HepG2 (cell line): Measurements from ENCODE around the gene ING5. TPM values are rescaled to one million over a fixed set of nuclear protein-coding genes. Genes with fewer than 3 reads are reported as not detected.

Experiments used
- CBX2 ChIP-seq, 2 experiments: fragments of 200-600 bp in 1 of 2; sonication (generic); formaldehyde crosslinking in 1 of 2; IDR thresholded peaks; 2 replicates each; pipeline versions ENCODE4 v1.7.0 to v1.8.1; 2018 to 2022; ENCODE audit warnings: low read depth in 2 of 2, low read length in 1 of 2, mild to moderate bottlenecking in 1 of 2, missing genetic modification reagents in 1 of 2
- RARA ChIP-seq: IDR thresholded peaks from 2 replicates; pipeline ENCODE4 v1.6.1; 2016; ENCODE audit warnings: missing genetic modification reagents, missing compliant biosample characterization
- SPEN ChIP-seq: sonication (generic); formaldehyde crosslinking; IDR thresholded peaks from 2 replicates; pipeline ENCODE4 v1.5.1; 2020; ENCODE audit warnings: low read depth, mild to moderate bottlenecking, missing genetic modification reagents
- ZBTB26 ChIP-seq: IDR thresholded peaks from 2 replicates; pipeline ENCODE4 v1.6.1; 2016; ENCODE audit warnings: missing compliant biosample characterization, missing genetic modification reagents, borderline replicate concordance
- ZFP36L1 ChIP-seq: sonication (generic); formaldehyde crosslinking; IDR thresholded peaks from 2 replicates; pipeline ENCODE4 v1.8.0; 2022; ENCODE audit warnings: mild to moderate bottlenecking, missing genetic modification reagents, moderate library complexity
- ZNF331 ChIP-seq: sonication (generic); formaldehyde crosslinking; IDR thresholded peaks from 2 replicates; pipeline ENCODE4 v1.4.0; 2020; ENCODE audit warnings: missing genetic modification reagents
- ZNF646 ChIP-seq: sonication (generic); formaldehyde crosslinking; IDR thresholded peaks from 2 replicates; pipeline ENCODE4 v1.9.0; 2021; ENCODE audit warnings: mild to moderate bottlenecking, missing genetic modification reagents
- ZSCAN20 ChIP-seq: sonication (generic); formaldehyde crosslinking; IDR thresholded peaks from 2 replicates; pipeline ENCODE4 v1.4.0; 2020; ENCODE audit warnings: missing genetic modification reagents, mild to moderate bottlenecking, borderline replicate concordance
- polyA plus RNA-seq, 8 experiments: library from polyadenylated mRNA; depleted of rRNA in 3 of 8; stranded (reverse) in 7 of 8; unstranded in 1 of 8; fragments of >200 nt; fragmentation: Illumina TruSeq in 4 of 8; extraction: Trizol in 4 of 8; gene quantifications; 2 replicates each; pipeline versions ENCODE4 v1.2.1 to v1.2.3, GENCODE V29; 2011 to 2016; ENCODE audit warnings: low read depth in 4 of 8, missing spikeins in 1 of 8, mixed read lengths in 1 of 8; ENCODE audit not compliant: insufficient read depth in 1 of 8
- total RNA-seq, 5 experiments: library from RNA; depleted of rRNA; stranded (reverse); fragments of >200 nt; fragmentation: Illumina TruSeq; extraction: Trizol; gene quantifications; 2 replicates each; pipeline ENCODE4 v1.2.3, GENCODE V29; 2016; ENCODE audit warnings: low read depth in 1 of 5
- TF ChIP-seq, protein P1 (sequence below): sonication (generic); formaldehyde crosslinking; IDR thresholded peaks from 2 replicates; pipeline ENCODE4 v1.4.0; 2020; ENCODE audit warnings: missing genetic modification reagents
- TF ChIP-seq, protein P2 (sequence below): sonication (generic); IDR thresholded peaks from 2 replicates; pipeline ENCODE4 v1.6.1; 2016; ENCODE audit warnings: low read depth, borderline replicate concordance
- TF ChIP-seq, protein P3 (sequence below): sonication (generic); formaldehyde crosslinking; IDR thresholded peaks from 2 replicates; pipeline ENCODE4 v1.4.0; 2020; ENCODE audit warnings: missing genetic modification reagents, borderline replicate concordance
- TF ChIP-seq, protein P4 (sequence below): sonication (generic); formaldehyde crosslinking; IDR thresholded peaks from 2 replicates; pipeline ENCODE4 v1.5.0; 2020; ENCODE audit warnings: mild to moderate bottlenecking, missing genetic modification reagents, moderate library complexity

Gene ING5
- total and polyA plus RNA-seq, 2 of the 13 experiments (the other 11 are each of a cell fraction or from before 2014, with no cell fraction given): 61.9 to 71.9 TPM

GRCh38 chr2:241773511-241774418 is 71.9 kb downstream of the ING5 start (continued):
- TF ChIP-seq, protein P1, sequence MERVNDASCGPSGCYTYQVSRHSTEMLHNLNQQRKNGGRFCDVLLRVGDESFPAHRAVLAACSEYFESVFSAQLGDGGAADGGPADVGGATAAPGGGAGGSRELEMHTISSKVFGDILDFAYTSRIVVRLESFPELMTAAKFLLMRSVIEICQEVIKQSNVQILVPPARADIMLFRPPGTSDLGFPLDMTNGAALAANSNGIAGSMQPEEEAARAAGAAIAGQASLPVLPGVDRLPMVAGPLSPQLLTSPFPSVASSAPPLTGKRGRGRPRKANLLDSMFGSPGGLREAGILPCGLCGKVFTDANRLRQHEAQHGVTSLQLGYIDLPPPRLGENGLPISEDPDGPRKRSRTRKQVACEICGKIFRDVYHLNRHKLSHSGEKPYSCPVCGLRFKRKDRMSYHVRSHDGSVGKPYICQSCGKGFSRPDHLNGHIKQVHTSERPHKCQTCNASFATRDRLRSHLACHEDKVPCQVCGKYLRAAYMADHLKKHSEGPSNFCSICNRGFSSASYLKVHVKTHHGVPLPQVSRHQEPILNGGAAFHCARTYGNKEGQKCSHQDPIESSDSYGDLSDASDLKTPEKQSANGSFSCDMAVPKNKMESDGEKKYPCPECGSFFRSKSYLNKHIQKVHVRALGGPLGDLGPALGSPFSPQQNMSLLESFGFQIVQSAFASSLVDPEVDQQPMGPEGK (CRISPR knock-in tag): peak; percentile 79
- TF ChIP-seq ZNF646 (CRISPR knock-in tag) (no peak), CBX2 (IDR thresholded peaks at IDR 0.05; ENCODE audit: low read depth, low read length) (no peak), CBX2 (CRISPR knock-in tag; IDR thresholded peaks at IDR 0.05; ENCODE audit: low read depth) (no peak; the same call in 1 of the 2 replicates), RARA (CRISPR knock-in tag) (peak; percentile 43; the same call in 1 of the 2 replicates), SPEN (CRISPR knock-in tag) (peak; percentile 56; the same call in 1 of the 2 replicates), ZSCAN20 (CRISPR knock-in tag) (no peak), ZNF331 (CRISPR knock-in tag) (no peak; the same call in none of the 2 replicates), ZBTB26 (CRISPR knock-in tag) (0 out of 2 replicates have a peak, but pooled peaks have one; percentile 1), ZFP36L1 (CRISPR knock-in tag) (peak; percentile 56; the same call in 1 of the 2 replicates)
- TF ChIP-seq, protein P2, sequence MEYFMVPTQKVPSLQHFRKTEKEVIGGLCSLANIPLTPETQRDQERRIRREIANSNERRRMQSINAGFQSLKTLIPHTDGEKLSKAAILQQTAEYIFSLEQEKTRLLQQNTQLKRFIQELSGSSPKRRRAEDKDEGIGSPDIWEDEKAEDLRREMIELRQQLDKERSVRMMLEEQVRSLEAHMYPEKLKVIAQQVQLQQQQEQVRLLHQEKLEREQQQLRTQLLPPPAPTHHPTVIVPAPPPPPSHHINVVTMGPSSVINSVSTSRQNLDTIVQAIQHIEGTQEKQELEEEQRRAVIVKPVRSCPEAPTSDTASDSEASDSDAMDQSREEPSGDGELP: peak; percentile 66; the same call in 1 of the 2 replicates
- TF ChIP-seq, protein P3, sequence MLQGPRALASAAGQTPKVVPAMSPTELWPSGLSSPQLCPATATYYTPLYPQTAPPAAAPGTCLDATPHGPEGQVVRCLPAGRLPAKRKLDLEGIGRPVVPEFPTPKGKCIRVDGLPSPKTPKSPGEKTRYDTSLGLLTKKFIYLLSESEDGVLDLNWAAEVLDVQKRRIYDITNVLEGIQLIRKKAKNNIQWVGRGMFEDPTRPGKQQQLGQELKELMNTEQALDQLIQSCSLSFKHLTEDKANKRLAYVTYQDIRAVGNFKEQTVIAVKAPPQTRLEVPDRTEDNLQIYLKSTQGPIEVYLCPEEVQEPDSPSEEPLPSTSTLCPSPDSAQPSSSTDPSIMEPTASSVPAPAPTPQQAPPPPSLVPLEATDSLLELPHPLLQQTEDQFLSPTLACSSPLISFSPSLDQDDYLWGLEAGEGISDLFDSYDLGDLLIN (CRISPR knock-in tag): 0 out of 2 replicates have a peak, but pooled peaks have one; percentile 50
- TF ChIP-seq, protein P4, sequence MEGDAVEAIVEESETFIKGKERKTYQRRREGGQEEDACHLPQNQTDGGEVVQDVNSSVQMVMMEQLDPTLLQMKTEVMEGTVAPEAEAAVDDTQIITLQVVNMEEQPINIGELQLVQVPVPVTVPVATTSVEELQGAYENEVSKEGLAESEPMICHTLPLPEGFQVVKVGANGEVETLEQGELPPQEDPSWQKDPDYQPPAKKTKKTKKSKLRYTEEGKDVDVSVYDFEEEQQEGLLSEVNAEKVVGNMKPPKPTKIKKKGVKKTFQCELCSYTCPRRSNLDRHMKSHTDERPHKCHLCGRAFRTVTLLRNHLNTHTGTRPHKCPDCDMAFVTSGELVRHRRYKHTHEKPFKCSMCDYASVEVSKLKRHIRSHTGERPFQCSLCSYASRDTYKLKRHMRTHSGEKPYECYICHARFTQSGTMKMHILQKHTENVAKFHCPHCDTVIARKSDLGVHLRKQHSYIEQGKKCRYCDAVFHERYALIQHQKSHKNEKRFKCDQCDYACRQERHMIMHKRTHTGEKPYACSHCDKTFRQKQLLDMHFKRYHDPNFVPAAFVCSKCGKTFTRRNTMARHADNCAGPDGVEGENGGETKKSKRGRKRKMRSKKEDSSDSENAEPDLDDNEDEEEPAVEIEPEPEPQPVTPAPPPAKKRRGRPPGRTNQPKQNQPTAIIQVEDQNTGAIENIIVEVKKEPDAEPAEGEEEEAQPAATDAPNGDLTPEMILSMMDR (CRISPR knock-in tag): no peak; the same call in 1 of the 2 replicates
